IPS-NIHi7 (cell line): Measurements from ENCODE around the gene CTNNA2.

Source experiments
- DNase-seq: peaks from one replicate; pipeline ENCODE4 v3.0.0; 2012; ENCODE audit warnings: mixed read lengths; ENCODE audit errors: extremely low spot score

Gene CTNNA2

DNA sequence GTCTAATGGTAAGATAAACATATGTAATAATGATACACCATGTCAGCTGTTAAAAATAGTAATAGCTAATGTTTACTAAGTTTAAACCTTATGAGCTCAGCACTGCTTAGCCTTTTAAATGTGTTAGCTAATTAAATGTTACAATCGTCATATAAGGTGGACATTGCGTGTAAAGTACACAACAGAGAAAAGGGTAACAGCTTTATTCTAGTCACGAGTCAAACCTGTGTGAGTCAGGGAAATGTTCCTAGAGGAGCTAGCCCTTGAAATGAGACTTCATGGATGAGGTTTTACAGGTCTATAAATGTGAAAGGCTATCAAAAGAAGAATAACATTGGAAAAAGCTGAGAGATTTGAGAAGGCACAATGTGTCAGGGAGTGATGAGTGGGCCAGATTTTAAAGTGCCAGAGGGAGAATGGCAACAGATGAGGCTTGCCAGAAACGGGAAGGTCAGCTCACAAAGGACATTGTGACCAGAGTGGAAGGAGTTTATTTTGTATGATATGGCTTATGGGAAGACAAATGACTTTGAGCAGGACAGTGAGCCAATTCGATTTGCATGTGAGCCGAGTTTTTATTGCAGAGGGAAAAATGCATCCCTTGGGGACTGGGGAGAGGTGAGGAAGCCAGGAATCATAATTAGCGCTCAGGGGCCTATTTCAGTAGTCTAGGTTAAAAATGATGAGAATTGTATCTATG lies 276.3 kb downstream of the CTNNA2 start:
- DNase-seq = no peak

DNA sequence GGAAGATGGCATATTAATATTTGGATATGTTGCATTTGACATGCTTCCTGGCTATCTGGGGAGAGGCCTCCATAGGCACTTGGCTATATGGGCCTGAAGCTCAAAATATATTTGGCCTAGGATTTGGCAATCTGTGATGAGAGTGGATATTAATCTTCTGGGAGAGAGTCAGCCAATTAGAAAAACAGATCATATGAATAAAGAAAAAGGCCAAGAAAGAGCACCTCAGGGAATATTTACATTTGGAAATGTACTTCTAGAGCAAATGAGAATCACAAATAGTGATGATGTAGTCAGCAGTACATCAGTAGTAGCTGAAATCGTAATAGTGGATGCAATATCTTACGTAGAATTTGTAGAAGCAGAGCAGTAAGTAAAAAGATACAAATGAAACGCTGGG lies 277.0 kb downstream of the CTNNA2 start:
- DNase-seq = no peak

DNA sequence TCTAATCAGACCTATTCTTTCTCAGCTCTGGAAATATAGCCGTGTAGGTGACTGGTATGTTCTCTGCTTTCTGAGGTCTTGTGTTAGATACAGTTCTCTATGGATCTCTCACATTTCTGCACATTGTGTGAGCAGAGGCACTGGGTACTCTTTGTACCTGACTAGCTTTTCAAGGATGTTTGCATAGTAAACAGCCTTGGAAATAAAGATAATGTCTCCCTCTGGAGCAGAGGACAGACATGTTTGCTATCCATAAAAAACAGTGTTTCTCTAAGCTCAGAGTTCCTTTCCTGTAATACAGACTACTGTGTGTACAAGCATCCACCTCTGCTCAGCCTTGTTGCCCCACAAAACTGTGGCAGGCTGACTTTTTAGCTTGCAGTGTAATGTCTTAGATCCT lies 279.2 kb downstream of the CTNNA2 start:
- DNase-seq = no peak

DNA sequence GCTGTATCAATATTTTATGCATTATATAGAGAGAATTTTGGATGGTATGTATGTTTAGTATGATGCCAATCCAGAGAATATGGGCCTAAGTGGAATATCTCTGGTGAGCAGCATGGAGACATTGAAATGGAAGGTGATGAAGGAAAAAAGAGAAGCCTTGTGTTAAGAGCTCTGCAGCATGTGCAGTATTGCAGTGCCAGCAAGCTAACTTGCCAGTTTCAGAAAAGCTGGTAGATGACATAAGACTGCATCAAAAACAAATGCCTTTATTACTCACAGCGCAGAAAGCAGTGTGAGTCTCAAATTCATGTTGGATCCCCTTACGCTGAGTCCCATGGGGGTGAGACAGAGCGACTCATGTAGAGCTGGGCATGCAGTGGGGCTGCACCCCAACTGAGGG lies 280.2 kb downstream of the CTNNA2 start:
- DNase-seq = no peak

DNA sequence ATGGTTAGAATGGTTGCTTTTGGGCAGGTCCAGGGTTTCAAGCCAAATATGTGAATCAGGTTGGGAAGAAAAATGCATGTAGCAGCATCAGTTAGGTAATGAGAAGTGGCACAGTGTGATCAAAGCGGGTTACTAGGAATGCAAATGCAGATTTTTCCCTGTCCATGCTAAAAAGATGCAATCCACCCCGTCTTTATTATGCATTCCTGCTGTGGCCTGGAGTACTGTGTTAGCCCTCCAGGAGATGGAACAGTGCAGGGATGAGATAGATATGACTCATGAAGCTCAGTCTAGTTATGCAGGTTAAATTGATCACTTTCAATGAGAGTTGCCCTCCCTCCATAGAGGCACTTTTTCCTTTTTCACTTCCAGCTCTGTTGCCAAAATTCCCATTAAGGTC lies 283.8 kb downstream of the CTNNA2 start:
- DNase-seq = no peak

DNA sequence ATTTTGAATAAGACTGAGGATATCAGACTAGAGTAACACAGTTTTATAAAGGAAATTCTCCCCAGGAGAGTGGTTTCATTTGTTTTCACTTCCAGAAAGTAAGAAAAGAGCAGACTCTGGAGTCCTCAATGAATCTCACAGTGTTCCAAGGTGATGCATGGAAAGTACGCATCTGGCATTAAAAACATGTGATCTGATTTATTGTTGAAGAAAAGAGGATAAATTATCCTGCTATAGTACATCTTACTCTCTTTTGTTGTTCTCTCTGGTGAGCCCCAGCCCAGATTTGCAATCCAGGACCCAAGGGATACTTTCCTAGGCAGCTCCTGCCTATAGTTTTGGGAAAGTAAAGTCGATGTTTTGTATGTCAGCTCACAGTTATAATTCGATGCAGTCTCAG lies 285.9 kb downstream of the CTNNA2 start:
- no peak for DNase-seq

DNA sequence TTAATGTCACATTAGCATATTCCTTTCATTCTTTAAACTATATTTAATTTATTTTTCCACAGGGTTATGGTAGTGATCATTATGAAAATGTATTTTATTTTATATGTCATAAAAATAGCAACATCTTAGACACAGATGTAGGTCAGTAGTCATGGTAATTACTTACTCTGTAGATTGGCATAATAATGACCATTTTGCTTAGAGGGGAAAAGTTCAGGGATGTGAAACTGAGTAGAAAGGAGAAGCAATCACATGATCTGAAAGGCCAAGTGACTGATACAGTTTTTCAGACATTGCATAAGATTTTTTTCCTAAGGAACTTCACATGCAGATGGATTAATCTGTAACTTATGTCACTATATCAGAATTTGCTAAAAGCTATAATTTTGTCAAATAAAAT lies 286.9 kb downstream of the CTNNA2 start:
- DNase-seq = no peak

DNA sequence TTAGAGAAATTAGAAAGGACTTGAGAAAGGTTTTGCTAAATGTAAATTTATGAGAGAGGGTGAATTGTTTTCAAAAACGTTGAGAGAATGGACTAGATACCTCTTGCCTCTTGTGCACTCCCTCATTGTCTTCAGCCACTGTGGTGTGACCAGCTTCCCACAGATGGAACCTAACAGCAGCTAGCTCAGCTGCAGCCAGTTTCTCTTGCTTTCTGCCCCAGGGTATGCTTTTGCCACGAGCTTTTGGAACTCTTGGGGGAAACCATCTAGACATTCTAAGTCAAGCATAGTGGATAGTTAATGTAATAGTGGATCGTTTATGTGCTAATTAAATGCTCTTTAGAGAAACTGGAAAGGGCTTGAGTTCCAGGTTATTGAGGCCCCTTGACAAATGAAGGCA lies 288.2 kb downstream of the CTNNA2 start:
- DNase-seq = no peak

DNA sequence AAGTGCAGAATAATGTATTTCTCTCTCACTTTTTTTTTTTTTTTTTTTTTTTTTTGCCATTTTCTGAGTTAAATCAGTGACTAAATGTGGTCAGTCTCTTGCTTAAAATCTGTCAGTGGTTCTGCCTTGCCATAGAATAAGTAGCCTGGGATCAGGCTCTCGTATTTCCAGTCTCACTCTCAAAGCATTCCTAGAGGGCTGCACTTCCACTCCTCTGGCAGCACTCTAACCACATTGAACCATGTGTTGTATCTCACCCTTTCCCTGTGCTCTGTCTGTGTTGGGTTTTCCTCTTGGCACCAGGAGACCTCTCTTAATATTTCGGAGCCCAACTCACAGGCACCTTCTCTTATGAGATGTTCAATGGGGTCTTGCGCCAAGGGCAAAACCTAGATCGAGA lies 304.4 kb downstream of the CTNNA2 start:
- no peak for DNase-seq

DNA sequence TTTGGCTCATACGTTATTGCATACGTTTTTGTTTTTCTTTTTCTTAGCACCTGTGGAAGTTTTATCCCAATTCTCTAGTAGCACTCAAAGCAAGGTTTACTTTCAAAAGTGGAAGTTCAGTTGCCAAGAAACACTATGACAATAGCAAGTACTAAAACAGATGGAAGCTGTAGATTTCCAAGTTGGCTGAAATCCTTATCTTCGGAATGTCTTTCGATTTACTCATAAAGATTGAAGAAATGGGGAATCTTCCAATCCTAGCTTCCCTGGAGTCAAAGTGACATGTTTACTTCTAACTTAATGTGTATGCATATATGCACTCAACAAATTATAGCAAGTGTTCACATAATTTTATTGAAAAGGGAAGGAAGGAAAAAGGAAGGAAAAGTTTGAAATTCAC lies 307.4 kb downstream of the CTNNA2 start:
- DNase-seq = no peak

DNA sequence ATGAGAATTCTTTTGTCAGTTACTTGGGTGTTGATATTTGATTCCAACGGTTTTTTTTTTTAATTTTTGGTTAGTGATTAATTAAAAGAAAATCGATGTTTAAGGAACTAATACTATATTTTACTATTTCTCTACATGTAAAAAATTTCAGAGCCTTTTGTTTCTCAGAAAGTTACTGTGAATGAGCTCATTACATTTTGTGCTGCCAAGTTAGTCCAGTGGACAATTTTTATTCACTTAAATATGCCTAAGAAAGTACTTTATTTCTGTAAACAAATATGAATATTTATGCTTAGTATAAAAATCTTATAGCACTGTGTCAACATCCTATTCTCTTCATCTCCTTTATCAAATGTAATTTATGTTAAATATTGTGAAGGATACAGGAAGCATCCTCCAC lies 309.3 kb downstream of the CTNNA2 start:
- DNase-seq = no peak

DNA sequence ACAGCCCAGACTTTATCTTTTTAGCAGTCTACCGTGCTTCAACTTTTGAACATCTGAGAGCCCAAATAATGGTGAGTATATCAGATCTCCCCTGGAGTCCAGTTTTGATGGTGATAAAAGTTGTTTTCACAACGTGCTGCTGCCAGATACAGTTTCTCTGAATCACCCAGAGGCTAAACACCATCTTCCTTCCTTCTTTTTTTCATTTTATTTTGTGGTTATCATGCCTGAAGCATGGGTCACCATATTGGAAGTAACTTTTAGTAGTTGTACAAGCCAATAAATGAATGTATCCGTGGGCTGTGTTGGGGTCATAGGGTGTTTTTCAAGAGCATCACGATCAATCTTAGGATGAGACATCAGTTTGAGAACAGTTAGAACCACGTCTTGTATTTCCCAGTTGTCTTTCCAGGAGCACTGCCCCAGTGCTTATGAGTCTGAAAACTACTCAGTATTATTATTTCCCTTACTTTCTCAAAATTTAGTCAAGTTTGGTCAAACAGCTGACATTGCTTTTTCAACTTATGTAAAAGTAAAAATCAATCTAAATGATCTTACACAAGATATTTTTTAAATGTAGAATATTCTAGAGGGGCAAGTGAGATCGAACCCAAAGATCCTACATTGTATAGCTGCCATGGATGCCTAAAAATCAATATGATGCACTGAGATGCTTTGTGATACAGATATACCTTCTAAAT lies 311.4 kb downstream of the CTNNA2 start:
- DNase-seq = no peak

DNA sequence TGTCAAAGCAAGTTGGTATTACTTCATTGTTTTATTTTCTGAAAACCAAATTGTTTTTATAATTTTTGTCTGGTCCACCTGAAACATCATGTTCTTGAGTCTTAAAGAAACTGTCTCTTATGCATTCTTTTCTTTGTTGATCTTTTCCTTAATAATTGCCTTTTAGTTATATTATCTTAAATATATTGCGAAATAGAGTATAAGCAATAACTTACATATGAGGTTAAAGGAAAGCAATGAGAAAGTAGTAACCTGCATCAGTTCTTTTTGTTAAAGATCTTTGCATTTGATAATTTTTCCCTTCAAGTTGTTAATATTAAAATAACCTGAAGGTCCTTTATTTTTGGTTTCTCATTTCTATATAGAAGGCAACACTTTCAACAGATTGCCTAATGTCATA lies 315.0 kb downstream of the CTNNA2 start:
- DNase-seq = no peak

DNA sequence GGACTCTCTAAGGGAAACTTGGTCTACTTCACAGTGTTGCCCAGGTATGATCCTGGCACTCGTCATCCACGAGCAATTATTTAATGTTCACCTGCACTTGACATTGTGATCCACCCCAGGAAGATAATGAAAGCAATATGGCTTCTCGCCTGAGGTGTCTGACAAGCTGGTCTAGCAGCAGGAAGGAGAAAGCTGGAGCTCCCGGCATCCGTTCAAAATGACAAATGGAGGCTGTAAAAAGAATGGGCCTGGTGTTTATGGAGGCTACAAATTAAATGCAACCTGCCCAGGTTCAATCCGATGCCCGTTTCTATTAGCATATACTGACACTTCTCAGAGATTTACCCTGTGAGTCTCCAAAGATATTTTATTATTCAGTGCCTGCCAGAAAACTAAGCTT lies 317.6 kb downstream of the CTNNA2 start:
- no peak for DNase-seq

DNA sequence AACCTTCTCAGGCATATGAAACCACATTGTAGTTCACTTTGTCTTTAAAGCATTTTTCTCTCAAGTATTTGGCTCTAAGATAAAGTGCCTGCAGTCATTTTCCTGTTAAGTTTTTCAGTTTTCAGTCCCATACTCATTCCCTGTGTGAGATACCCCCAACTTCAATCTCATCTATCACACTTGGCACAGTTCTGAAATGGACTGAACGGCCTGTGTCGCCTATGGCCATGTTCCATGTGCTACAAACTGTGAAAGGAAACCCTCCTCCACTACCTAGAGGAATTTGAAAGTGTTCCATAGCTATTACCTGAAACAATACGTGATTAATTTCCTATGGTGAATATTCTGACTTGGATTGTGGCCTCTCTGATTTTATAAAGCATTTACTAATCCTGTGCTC lies 319.1 kb downstream of the CTNNA2 start:
- no peak for DNase-seq

DNA sequence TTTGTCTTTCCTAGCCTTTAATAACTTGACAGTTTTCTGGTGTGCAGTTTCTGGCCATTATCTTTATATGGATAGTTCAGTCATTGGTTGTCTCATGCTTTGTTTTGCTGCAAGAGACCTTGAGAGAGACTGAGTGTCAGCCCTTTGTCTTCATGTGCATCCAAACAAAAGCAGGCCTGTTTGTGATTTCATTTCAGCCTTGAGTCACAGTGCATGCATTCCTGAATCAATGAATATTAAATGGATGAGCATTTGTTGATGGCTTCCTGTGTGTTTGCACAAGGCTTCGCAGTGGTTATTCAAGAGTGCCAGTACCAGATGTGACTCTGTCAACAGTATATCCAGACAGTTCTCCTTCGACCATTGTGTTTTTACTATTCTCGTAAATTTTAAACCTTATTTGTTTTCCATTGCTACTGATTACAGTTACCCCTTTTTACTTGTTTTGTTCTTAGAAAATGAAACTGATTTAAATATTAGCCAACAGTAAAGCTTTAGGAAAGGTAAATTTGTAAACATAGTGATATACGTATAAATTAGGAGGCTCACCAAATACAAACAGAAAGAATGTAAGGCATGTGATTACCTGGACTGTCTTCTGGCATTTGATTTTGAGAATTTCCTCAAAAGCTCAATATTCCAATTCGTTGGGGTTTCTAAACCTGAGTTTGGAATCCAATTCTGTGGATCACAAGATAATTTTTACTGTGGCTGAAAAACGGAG lies 319.8 kb downstream of the CTNNA2 start:
- DNase-seq = peak; percentile 23

DNA sequence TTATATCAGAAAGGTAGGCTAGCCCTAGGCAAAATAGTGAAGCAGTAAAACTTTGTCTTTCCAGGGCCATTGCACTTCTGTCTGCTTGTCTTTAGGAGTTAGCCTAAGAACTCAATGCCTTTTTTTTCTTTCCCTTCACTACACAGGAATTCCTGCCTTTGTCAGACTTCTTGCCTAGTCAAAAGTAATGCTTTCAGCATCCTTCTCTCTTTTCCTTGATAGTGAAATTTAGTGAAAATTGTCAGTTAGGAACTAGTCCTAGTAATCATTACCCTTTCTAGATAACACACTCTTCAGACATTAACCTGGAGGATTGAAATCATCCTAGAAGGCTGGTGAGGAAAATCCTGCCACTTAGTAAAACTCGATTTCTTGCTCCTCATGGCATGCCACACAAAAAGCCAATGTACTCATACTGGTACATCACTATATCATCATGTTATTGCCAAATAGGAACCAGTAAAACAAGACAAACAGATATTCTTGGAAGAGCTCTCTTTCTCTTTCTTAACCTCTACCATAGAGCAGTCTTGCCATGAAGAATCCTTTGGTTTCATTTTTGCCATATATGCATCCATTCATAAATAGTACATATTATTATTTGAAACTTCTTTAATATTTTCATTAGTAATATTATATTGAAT lies 320.5 kb downstream of the CTNNA2 start:
- no peak for DNase-seq

DNA sequence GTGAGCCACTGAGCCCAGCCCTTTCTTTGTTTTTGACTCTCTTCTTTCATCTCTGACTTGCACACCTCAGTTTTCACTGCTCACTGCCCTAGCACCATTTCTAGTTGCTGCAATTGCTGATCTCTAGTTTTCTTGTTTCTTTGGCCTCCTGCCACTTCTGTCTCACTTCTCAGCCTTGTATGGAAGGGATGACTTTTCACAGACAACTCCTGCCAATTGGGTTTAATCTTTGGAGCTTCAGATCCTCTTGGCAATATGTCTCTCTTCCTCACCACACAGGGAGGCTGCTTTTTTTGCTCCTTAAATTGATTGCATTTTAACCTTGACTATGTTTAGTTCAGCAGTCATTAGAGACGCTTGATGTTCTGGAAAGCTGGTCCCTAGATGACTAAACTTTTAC lies 323.1 kb downstream of the CTNNA2 start:
- no peak for DNase-seq

DNA sequence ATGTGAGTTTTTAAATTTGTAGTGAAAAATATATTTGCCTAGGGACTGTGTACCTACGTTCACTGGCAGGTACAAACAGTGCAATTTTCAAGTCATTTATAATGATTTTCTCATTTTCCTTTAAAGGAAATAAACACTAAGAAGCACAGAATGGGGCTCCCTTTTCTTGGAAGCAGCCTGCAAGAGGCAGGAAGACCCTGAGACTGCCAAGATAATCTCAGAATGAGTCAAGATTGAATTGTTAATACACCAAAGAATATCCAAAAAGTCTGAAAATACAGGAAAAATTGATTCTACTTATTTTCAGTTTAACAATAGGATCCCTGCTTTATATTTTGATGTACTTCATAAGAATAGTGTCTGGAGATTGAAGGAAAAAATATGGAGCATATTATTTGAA lies 331.2 kb downstream of the CTNNA2 start:
- DNase-seq = no peak

DNA sequence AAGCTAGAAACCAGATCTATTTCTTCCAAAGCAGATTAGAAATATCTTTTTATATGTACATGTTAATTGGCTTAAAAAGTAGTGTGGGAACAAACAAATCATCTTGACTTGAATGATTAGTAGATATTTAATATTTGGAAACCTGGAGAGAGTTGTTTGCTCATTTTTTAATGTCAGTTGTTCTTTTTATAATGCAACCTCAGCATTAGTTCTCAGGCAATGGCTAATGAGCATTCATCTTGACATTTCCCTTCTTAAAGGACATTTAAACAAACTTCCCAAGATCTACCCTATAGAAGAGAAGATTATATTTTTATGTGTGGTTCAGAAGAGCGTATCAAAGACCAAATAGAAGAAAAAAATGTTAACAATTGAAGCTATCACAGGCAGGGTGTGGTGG lies 334.0 kb downstream of the CTNNA2 start:
- no peak for DNase-seq

DNA sequence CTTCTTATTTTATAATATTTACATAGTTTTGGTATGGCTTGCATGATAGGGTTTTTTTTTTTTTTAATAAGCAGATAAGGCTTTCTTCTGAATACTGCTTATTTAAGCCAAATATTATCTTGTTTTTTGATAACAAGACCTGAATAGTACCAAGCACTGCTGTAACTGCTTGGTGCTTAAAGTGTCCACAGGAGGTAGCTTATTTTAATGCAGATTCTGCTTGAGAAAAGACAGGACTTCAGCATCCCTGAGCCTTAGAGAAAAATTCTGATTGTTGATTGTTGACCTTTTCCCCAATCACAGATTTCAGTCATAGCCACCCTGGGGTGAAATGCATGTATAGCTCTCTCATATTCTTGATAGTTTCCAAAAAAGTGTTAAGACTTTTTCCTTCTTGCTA lies 336.4 kb downstream of the CTNNA2 start:
- DNase-seq = no peak

DNA sequence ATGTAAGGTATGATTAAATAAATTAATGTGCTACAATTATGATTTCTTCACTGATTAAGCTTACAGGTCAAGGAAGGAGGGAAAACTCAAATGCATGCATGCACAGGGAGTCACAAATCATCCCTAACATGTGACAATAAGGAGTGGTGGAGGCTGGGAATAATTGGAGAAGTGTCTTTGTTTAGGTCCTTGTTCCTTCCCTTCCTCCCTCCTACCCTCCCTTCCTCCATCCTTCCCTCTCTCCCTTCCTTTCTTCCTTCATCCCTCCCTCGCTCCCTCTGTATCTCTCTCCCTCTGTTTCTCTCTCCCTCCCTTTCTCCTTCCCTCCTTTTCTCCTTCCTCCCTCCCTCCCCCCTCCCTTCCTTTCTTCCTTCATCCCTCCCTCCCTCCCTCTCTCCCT lies 337.1 kb downstream of the CTNNA2 start:
- DNase-seq = no peak

DNA sequence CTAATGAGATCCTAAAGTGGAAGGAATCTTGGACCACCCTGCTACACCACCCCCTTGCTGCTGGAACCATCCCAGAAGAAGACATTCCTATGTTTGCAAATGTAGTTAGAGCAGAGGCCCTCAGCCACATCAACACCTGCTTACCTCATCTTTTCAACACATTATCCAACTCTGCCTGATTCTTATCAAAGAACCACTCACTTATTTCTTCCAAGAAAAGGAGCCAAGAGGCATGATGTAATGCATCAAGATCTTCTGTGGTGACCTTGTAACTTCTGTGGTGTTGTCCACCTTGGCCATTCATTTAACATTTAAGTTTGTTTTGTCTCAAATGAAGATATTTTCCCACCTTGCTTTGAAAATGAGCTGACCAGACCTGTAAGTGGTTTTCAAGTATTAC lies 338.1 kb downstream of the CTNNA2 start:
- no peak for DNase-seq
